Psoas muscle (tissue), 8 donors: Measurements from ENCODE around the gene DNMT3A. TPM values are rescaled to one million over a fixed set of nuclear protein-coding genes. Genes with fewer than 3 reads are reported as not detected.
A peak's percentile ranks its signal among the peaks of the same experiment; 100 is the strongest.

Experiments used
- ATAC-seq, 4 donors: fragments of 200-7000 bp; cut with Tn5 transposase; one replicate each; pipeline ENCODE4 v1.9.1; 2020; ENCODE audit warnings: moderate library complexity in 3 of 4, mild to moderate bottlenecking in 2 of 4
- DNase-seq, 2 donors: peaks; one replicate each; pipeline ENCODE4 v3.0.0-alpha.2; 2020
- H3K27ac ChIP-seq: fragments of 200-600 bp; one replicate; pipeline ENCODE4 v1.8.0; 2022
- H3K27me3 ChIP-seq, 3 donors: fragments of 200-600 bp in 1 of 3; one replicate each; pipeline versions ENCODE4 v1.6.1 to v1.8.0; 2013 to 2022; ENCODE audit warnings: low read length in 2 of 3, mild to moderate bottlenecking in 2 of 3, moderate library complexity in 1 of 3; ENCODE audit not compliant: insufficient read depth in 3 of 3
- H3K36me3 ChIP-seq, 2 donors: fragments of 200-600 bp in 1 of 2; one replicate each; pipeline versions ENCODE4 v1.6.1 to v1.8.0; 2013 to 2022; ENCODE audit warnings: low read depth in 1 of 2, mild to moderate bottlenecking in 1 of 2, moderate library complexity in 1 of 2; ENCODE audit not compliant: insufficient read depth in 1 of 2
- H3K4me1 ChIP-seq: fragments of 200-600 bp; one replicate; pipeline ENCODE4 v1.8.0; 2022
- H3K4me3 ChIP-seq: fragments of 200-600 bp; one replicate; pipeline ENCODE4 v1.8.0; 2022; ENCODE audit warnings: mild to moderate bottlenecking
- H3K9me3 ChIP-seq: fragments of 200-600 bp; one replicate; pipeline ENCODE4 v1.8.0; 2022
- WGBS, 3 donors: extraction: QIAGEN DNeasy Blood & Tissue Kit; methylation state at CpG; one replicate each; pipeline versions ENCODE4 v1.1.6 to v1.1.7; 2013; 5-methylcytosine and 5-hydroxymethylcytosine counted together
- intact Hi-C, 2 donors: fragments of 100-400 bp; cut with DNase I; formaldehyde crosslinking; loops; one replicate each; pipeline versions ENCODE4 v1.11.0 to v1.14.2; 2022
- polyA plus RNA-seq, 3 donors: library from polyadenylated mRNA; stranded (reverse); fragments of 200-250 nt; gene quantifications; one replicate each; pipeline ENCODE4 v1.2.3, GENCODE V29; 2013
- total RNA-seq, 4 donors: library from RNA; stranded (reverse); fragmentation: NEBNext Ultra II Directional in 2 of 4; extraction: Animal tissue kit (Norgen Biotek cat#: 25700) in 2 of 4; gene quantifications; one replicate each; pipeline versions ENCODE4 v1.2.1 to v1.2.4, GENCODE V29; 2021 to 2023
- TF ChIP-seq, protein P1 (sequence below): fragments of 200-600 bp; IDR thresholded peaks from one replicate; pipeline ENCODE4 v1.8.0; 2022; ENCODE audit warnings: antibody characterized with exemption
- donor health status: healthy with polysubstance abuse.
- donor health status: DM: no; HTN: no; CAD: no; lungs with moderate emphysema.
- donor health status: Bipolar disorder and iron deficiency.
- donor health status: healthy.
- donor health status: DM: yes; HTN: yes; CAD: no.
- donor health status: DM: no; HTN: no; CAD: no.
- donor health status: DM: no; HTN: no; CAD: no.
- donor health status: DM: yes; HTN: yes; CAD: no.

Gene DNMT3A
- total and polyA plus RNA-seq, 7 donors, result 7.1 to 26.2 (median 20.6) TPM

DNA sequence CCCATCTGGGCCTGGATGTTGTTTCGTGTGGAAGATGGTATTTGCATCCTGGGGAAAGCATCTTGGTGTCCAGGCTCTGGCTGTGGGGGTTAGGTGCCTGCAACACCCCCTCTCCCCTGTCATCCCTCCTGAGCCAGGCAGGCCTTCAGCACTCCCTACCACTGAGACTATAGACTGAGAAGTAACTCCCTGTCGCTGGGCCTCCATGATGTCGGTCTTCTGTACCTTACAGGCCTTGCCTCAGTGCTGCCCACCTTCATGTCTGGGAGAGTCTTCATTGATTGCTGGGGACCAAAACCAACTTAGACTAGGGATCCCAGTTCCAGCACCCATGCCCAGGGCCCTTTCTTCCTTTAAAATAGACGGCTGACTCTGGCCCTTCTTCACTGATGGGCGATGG lies 33.1 kb upstream of the DNMT3A start:
- no peaks in the 10 kb centered on the region for H3K9me3 ChIP-seq
- peaks cover 25% of the 10 kb centered on the region for H3K4me1 ChIP-seq
- H3K27ac ChIP-seq, result no peak overlapping the region
- no peaks in the 10 kb centered on the region for H3K36me3 ChIP-seq
- H3K27me3 ChIP-seq, result no peaks in the 10 kb centered on the region
- DNase-seq (peak in 1 of 2 donors; percentile 15), ATAC-seq (no peak)
- TF ChIP-seq, protein P1, sequence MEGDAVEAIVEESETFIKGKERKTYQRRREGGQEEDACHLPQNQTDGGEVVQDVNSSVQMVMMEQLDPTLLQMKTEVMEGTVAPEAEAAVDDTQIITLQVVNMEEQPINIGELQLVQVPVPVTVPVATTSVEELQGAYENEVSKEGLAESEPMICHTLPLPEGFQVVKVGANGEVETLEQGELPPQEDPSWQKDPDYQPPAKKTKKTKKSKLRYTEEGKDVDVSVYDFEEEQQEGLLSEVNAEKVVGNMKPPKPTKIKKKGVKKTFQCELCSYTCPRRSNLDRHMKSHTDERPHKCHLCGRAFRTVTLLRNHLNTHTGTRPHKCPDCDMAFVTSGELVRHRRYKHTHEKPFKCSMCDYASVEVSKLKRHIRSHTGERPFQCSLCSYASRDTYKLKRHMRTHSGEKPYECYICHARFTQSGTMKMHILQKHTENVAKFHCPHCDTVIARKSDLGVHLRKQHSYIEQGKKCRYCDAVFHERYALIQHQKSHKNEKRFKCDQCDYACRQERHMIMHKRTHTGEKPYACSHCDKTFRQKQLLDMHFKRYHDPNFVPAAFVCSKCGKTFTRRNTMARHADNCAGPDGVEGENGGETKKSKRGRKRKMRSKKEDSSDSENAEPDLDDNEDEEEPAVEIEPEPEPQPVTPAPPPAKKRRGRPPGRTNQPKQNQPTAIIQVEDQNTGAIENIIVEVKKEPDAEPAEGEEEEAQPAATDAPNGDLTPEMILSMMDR, result no peak
- no peak overlapping the region for H3K4me3 ChIP-seq
- 94 to 99% (median 98%) methylated on average over 5 of the region's 5 CpGs for WGBS, 3 donors
- intact Hi-C loops, result loop anchor here (5.0 to 10.0 kb wide), 3 partner anchors 33 to 150 kb away; partner anchors contain the start of gene DNMT3A (in 1 of the 2)

DNA sequence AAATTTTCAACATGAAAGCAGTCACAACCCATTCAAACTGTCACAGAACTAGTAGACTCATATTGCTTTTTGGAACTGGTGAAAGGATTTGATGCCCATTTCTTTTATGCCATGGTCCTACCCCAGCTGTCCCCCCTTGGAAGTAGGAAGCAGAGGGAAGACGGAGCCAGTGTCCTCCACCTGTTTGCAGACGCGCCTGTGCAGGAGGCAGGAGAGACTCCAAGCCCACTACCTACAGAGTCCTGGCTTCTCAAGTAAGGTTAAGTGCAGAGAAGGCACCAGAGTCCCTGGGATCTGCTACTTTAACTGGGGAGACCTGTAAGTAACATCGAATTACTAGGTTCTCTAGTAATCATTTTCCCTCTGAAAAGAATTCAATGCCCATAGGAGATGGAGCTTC lies 32.7 kb upstream of the DNMT3A start:
- H3K4me3 ChIP-seq, result no peak overlapping the region
- no peak for ATAC-seq
- intact Hi-C loops, result loop anchor here in 1 of 2 donors (10.0 kb wide), 1 partner anchor 150 kb away; no protein-coding TSS in a partner anchor
- H3K9me3 ChIP-seq, result no peaks in the 10 kb centered on the region
- TF ChIP-seq, protein P1, result no peak
- no peak overlapping the region for H3K27ac ChIP-seq
- 78 to 88% (median 81%) methylated on average over 4 of the region's 4 CpGs for WGBS, 3 donors
- no peaks in the 10 kb centered on the region for H3K36me3 ChIP-seq
- H3K27me3 ChIP-seq, result no peaks in the 10 kb centered on the region
- peaks cover 25% of the 10 kb centered on the region for H3K4me1 ChIP-seq
- peak in 1 of 2 donors; percentile 4 for DNase-seq

DNA sequence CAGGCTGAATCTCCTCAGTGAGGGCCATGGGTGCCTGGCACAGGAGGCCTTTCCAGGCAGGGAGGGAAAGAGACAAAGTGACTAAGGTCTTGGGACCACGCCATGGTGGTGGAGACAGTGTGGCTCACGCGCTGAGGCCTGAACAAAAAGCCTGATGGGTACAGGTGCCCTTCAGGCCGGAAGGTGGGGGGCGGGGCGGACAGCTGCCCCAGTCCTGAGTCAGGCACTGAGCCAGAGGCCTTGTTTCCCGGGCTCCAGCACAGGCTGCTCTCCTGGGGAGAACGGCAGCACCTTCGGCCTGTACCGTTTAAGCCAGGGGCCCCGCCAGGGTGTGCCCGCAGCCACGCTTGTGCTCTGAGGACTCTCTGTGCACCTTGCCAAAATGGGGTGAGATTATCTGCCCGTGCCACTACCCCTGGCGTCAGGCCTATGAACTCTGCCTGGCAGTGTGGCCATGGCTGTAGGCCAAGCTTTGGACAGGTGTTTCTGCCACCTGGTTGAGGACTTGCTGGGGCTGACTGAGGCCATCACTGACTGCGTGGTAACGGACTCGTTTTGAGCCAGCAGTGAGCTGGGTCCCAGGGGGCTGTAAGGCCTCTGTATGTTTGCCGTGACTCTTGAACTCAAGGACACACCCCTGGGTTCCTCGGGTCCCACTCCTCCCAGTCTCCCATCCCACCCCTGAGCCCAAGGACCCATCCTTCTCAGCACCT lies 31.7 kb upstream of the DNMT3A start:
- peak; percentile 75 to 83 (median 80) for ATAC-seq
- peak; percentile 59 to 89 for DNase-seq
- peak overlapping the region; percentile 71 for H3K27ac ChIP-seq
- H3K4me1 ChIP-seq, result peaks cover 22% of the 10 kb centered on the region
- H3K4me3 ChIP-seq, result no peak overlapping the region
- no peaks in the 10 kb centered on the region for H3K9me3 ChIP-seq
- 33 to 39% (median 39%) methylated on average over 20 of the region's 20 CpGs for WGBS, 3 donors
- no peaks in the 10 kb centered on the region for H3K36me3 ChIP-seq
- no peaks in the 10 kb centered on the region for H3K27me3 ChIP-seq
- intact Hi-C loops, result loop anchor here in 1 of 2 donors (10.0 kb wide), 1 partner anchor 151 kb away; no protein-coding TSS in a partner anchor
- TF ChIP-seq, protein P1, result no peak

DNA sequence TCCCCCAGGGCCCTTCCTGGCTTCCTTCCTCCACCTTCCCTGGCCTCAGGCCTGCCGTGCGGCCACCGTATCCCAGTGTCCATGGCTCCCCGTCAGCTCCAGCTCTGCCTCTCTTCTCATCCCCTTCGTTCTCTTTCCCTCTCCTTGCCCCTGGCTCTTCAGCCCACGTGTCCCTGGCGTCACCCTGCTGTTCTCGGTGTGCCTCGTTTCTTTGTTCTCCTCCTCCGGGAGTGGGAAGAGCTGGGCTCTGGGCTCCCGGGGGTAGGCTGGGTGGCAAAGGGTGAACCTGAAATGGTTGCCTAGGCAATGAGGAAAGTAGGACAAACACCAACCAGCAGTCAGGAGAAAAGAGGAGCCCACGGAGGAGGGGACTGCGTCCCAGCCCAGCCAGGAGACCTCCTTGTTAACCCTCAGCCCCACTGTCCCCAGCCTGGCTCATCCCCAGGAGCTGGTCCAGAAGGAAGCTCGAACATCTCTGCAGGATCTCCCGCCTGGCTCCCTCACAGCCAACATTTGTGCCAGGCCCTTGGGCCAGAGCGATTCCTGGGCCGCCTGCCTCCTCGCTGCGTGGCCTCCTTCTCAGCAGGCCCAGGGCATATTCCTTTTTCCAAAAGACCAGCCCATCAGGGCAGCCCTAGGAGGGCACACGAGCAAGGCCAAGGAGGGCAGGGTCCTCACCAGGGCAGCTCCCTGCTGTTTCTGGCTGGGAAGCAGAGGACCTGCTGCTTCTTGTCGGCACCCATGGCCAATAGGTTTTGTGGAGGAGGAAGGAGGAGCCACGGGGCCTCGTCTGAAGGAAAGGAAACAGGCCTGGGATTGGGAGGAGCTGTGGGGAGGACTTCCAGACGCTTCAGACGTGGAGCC lies 30.9 kb upstream of the DNMT3A start:
- intact Hi-C loops, result loop anchor here in 1 of 2 donors (10.0 kb wide), 1 partner anchor 152 kb away; no protein-coding TSS in a partner anchor
- Histone ChIP-seq H3K9me3 (no peaks in the 10 kb centered on the region), H3K4me3 (no peak overlapping the region), H3K4me1 (peaks cover 22% of the 10 kb centered on the region), H3K36me3 (no peaks in the 10 kb centered on the region), H3K27me3 (no peaks in the 10 kb centered on the region), H3K27ac (peak overlapping the region; percentile 71)
- 81 to 88% (median 81%) methylated on average over 24 to 25 of the region's 25 CpGs for WGBS, 3 donors
- DNase-seq, result no peak
- TF ChIP-seq, protein P1, result no peak
- ATAC-seq, result no peak
